HEK293T (cell line): Measurements from ENCODE around the gene SERGEF.
A peak's percentile ranks its signal among the peaks of the same experiment; 100 is the strongest.

Experiments
- CTCF ChIA-PET: fragments of 350-600 bp; formaldehyde crosslinking; extraction: SDS; loops from one replicate; lab custom pipeline; 2021; ENCODE audit warnings: antibody characterized with exemption, inconsistent platforms; lab: Yijun Ruan, JAX
- POLR2A ChIA-PET: fragments of 350-600 bp; formaldehyde crosslinking; extraction: SDS; loops from one replicate; lab custom pipeline; 2020; ENCODE audit warnings: antibody characterized with exemption, inconsistent platforms; lab: Yijun Ruan, JAX
- DNase-seq: peaks from one replicate; pipeline ENCODE4 v3.0.0; 2012; ENCODE audit warnings: mixed read lengths; ENCODE audit errors: extremely low spot score
- ARNT ChIP-seq: fragments of 450-650 bp; IDR thresholded peaks from 2 replicates; pipeline ENCODE4 v1.6.1; 2017; ENCODE audit warnings: mild to moderate bottlenecking
- BHLHE40 ChIP-seq: fragments of 450-650 bp; IDR thresholded peaks from 2 replicates; pipeline ENCODE4 v1.6.1; 2016; ENCODE audit warnings: mild to moderate bottlenecking, moderate library complexity, borderline replicate concordance
- CTBP1 ChIP-seq: fragments of 450-650 bp; IDR thresholded peaks from 2 replicates; pipeline ENCODE4 v1.6.1; 2016; ENCODE audit warnings: borderline replicate concordance
- ELF4 ChIP-seq: fragments of 450-650 bp; IDR thresholded peaks from 2 replicates; pipeline ENCODE4 v1.6.1; 2017; ENCODE audit warnings: antibody characterized with exemption
- FOXA1 ChIP-seq: fragments of 450-650 bp; IDR thresholded peaks from 2 replicates; pipeline ENCODE4 v1.6.1; 2016; ENCODE audit warnings: mild to moderate bottlenecking
- FOXK2 ChIP-seq: fragments of 450-650 bp; IDR thresholded peaks from 2 replicates; pipeline ENCODE4 v1.6.1; 2016; ENCODE audit warnings: mild to moderate bottlenecking
- FOXM1 ChIP-seq: fragments of 450-650 bp; IDR thresholded peaks from 2 replicates; pipeline ENCODE4 v1.6.1; 2017; ENCODE audit warnings: mild to moderate bottlenecking, borderline replicate concordance
- HDGF ChIP-seq: fragments of 450-650 bp; IDR thresholded peaks from 2 replicates; pipeline ENCODE4 v1.6.1; 2017; ENCODE audit warnings: antibody characterized with exemption, borderline replicate concordance
- L3MBTL2 ChIP-seq: fragments of 450-650 bp; conservative IDR thresholded peaks from 2 replicates; pipeline ENCODE4 v1.6.1; 2016; ENCODE audit warnings: mild to moderate bottlenecking
- LEF1 ChIP-seq: fragments of 450-650 bp; IDR thresholded peaks from 2 replicates; pipeline ENCODE4 v1.6.1; 2017; ENCODE audit warnings: mild to moderate bottlenecking, borderline replicate concordance
- NFRKB ChIP-seq: fragments of 450-650 bp; IDR thresholded peaks from 2 replicates; pipeline ENCODE4 v1.6.1; 2016; ENCODE audit warnings: mild to moderate bottlenecking, moderate library complexity
- SP1 ChIP-seq: fragments of 450-650 bp; IDR thresholded peaks from 2 replicates; pipeline ENCODE4 v1.6.1; 2017
- SUZ12 ChIP-seq: fragments of 450-650 bp; IDR thresholded peaks from 2 replicates; pipeline ENCODE4 v1.6.1; 2016; ENCODE audit warnings: mild to moderate bottlenecking
- TARDBP ChIP-seq: fragments of 450-650 bp; IDR thresholded peaks from 2 replicates; pipeline ENCODE4 v1.6.1; 2016
- ZNF384 ChIP-seq: fragments of 450-650 bp; IDR thresholded peaks from 2 replicates; pipeline ENCODE4 v1.6.1; 2016
- TF ChIP-seq, protein P1 (sequence below): fragments of 450-650 bp; IDR thresholded peaks from 2 replicates; pipeline ENCODE4 v1.6.1; 2016

Gene SERGEF

DNA sequence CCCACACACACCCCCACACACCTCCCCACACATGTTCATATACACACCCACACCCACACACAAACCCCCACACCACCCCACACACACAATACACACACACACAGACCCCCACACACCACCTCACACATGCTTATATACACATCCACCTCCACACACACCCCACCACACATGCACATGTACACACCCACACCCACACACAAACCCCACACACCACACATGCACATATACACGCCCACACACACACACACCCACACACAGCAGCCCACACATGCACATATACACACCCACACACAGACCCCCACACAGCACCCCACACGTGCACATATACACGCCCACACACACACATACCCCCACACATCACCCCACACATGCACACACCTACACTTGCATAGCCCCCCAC, 249.1 kb downstream of the SERGEF start:
- no peak for TF ChIP-seq SUZ12
- TF ChIP-seq SP1, result no peak
- TF ChIP-seq ZNF384, result no peak
- no peak for TF ChIP-seq TARDBP
- TF ChIP-seq CTBP1, result no peak
- TF ChIP-seq BHLHE40, result no peak
- no peak for TF ChIP-seq LEF1
- no peak for TF ChIP-seq FOXM1
- TF ChIP-seq, protein P1, sequence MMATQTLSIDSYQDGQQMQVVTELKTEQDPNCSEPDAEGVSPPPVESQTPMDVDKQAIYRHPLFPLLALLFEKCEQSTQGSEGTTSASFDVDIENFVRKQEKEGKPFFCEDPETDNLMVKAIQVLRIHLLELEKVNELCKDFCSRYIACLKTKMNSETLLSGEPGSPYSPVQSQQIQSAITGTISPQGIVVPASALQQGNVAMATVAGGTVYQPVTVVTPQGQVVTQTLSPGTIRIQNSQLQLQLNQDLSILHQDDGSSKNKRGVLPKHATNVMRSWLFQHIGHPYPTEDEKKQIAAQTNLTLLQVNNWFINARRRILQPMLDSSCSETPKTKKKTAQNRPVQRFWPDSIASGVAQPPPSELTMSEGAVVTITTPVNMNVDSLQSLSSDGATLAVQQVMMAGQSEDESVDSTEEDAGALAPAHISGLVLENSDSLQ, result no peak
- CTCF ChIA-PET, result no interaction called here
- POLR2A ChIA-PET, result no interaction called here
- no peak for DNase-seq

DNA sequence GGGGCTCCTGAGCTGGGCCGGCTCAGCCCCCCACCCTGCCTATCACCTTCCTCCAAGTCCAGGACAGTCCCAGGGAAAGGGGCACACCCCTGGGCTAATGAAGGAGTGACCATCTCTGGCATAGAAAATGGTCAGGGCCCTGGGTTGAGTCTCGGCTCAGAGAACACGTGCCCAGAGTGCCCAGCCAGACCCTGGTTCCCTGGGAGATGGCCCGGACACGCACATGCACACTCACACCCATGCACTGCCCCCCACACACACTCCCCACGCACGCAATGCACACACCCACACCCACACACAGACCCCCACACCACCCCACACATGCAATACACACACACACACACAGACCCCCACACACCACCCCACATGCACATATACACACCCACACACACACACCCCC, 249.6 kb downstream of the SERGEF start:
- DNase-seq, result no peak
- POLR2A ChIA-PET, result no interaction called here
- no peak for TF ChIP-seq ARNT
- no peak for TF ChIP-seq ZNF384
- no peak for TF ChIP-seq CTBP1
- no peak for TF ChIP-seq FOXK2
- TF ChIP-seq NFRKB, result no peak
- TF ChIP-seq L3MBTL2, result no peak
- TF ChIP-seq, protein P1, result no peak
- no peak for TF ChIP-seq FOXA1
- TF ChIP-seq SUZ12, result no peak
- TF ChIP-seq TARDBP, result no peak
- no peak for TF ChIP-seq LEF1
- TF ChIP-seq SP1, result no peak
- no peak for TF ChIP-seq ELF4
- TF ChIP-seq FOXM1, result no peak
- TF ChIP-seq HDGF, result no peak
- no peak for TF ChIP-seq BHLHE40
- CTCF ChIA-PET, result no interaction called here

DNA sequence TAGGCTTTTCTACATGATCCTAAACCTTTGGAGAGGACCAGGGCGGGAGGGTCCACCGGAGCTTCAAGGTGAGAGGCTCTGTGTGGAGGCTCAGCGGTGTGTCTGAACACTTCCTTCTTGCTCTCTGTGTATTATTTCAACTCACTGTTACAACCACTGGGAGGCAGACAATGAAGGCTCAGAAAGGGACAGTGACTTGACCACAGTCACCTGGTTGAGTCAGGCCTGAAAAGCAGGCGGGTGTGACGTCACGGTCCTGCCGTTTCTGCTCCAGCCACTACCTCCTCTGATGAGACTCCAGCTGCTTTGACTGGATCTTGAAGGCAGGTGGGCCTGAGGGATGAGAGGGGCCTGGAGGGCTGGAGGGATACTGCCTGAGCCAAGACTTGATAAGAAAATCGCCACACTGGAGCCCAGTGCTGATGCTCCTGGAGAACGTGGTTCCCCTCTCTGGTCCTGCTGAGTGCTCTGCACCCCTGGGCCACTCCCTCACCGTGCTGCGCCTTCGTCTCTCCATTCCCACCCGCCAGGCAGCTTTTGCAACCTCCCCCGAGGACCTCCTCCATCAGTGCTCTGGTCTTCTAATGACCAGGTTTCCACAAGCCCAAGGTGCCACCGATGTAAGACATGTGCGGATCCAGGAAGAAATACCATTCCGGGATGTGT, 250.4 kb downstream of the SERGEF start:
- ChIA-PET CTCF (no interaction called here), POLR2A (no interaction called here)
- no peak for TF ChIP-seq FOXA1
- no peak for DNase-seq

DNA sequence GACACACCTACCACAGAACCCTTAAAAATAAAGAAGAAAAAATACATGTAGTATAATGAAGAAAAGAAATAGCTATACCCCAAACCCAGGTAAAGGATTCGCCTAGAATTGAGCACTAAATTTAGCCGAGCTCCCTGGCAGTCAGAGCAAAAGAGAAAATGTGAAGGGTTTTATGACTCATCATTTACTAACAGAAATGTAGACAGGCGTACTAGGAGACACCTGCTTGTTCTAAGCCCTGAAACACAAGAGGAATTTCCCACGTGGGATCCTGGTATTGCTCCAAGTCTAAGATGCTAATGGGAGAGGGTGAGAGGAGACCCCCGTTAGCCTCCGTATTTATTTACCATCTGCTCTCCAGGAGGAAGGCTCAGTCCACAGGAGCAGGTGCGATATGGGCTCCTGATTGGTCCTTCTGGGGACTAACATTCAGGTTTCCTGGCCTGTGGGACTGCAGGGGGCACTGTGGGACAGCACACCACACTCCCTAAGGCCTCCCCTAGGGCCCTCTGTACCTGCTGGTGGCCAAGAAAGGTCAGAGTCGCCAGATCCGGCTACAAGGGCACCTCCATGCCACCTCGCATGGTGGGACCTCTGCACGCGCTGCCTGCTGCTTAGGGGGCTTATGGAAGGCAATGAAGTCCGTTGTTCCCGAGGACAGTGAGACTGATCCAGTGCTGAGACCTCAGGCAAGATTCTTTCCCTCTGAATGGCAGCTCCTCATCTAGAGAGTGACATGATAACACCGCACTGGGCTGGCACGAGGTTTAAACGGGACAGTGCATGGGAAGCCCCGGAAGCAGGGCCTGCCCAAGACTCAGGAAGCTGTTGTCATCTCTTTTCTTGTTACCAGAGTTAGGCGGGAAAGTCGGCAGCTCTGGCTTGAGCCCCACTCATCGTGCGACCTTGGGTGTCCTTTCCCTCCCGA, 252.5 kb downstream of the SERGEF start:
- CTCF ChIA-PET, result interaction anchor here (0.5 to 1.6 kb wide), 4 partner anchors 30 to 234 kb away, joined by 3 to 7 read pairs (median 3); no protein-coding TSS in a partner anchor
- peak; percentile 69 for DNase-seq

DNA sequence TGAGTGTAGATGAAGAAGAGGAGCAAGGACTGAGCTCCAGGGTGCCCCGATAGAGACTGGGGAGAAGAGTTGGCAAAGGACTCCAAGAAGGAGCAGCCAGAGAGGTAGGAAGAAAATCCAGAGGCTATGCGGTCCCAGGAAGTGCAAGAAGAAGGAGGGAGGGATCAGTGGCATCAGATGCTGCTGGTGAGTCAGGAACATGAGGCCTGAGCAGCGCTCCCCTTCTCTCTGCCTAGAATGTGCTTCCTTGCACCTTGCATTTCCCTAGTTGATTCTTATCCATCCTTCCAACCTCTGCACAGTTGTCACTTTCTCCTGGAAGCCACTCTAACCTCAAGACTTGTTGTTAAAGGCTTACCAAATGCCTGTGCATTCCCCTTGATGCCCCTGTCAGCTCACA, 257.0 kb downstream of the SERGEF start:
- ChIA-PET POLR2A (no interaction called here), CTCF (no interaction called here)
- TF ChIP-seq L3MBTL2 (no peak), HDGF (no peak), ZNF384 (no peak), BHLHE40 (no peak), ARNT (no peak), NFRKB (no peak), SP1 (no peak)
- DNase-seq, result no peak

More for the DNA sequence above, 252.5 kb downstream of the SERGEF start:
- no peak for TF ChIP-seq NFRKB
- TF ChIP-seq FOXM1, result no peak
- TF ChIP-seq ELF4, result no peak
- no peak for TF ChIP-seq ARNT
- no peak for TF ChIP-seq FOXK2
- TF ChIP-seq ZNF384, result no peak
- TF ChIP-seq BHLHE40, result no peak
- TF ChIP-seq FOXA1, result no peak
- no peak for TF ChIP-seq HDGF
- no peak for TF ChIP-seq TARDBP
- POLR2A ChIA-PET, result no interaction called here

DNA sequence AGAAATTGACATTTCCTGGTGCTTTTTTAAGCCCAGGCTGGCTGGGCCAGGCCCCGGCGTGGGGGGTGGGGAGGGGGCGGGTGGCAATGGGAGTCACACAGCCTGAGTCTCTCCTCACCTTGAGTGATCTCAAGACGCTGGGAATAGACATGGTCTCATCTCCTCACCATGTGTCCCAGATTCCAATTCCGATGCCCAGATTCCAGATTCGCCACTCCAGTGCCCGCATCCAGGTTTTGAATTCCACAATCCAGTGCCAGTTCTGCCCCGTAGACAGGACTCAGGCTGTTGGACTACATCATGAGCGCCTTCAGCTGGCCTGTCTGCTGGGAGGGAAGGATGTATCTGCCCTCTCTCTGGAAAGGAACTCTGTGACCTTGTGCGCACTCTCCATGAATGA, 259.2 kb downstream of the SERGEF start:
- no peak for TF ChIP-seq BHLHE40
- TF ChIP-seq FOXK2, result no peak
- no peak for TF ChIP-seq L3MBTL2
- TF ChIP-seq, protein P1, result no peak
- TF ChIP-seq CTBP1, result no peak
- ChIA-PET POLR2A (no interaction called here), CTCF (no interaction called here)
- DNase-seq, result no peak
